HG02981 (cell line): Measurements from ENCODE around the gene IFNA4.
"Not testable (repeated sequence)": the region's sequence is repeated elsewhere in the genome, so short reads cannot be mapped to it uniquely, and the experiment has no call there.

Source experiments
- ATAC-seq: cut with Tn5 transposase; IDR thresholded peaks from one replicate; pipeline ENCODE4 v1.9.1; 2021; ENCODE audit warnings: mild to moderate bottlenecking, moderate library complexity; ENCODE audit not compliant: unreplicated experiment

IFNA4 gene

DNA sequence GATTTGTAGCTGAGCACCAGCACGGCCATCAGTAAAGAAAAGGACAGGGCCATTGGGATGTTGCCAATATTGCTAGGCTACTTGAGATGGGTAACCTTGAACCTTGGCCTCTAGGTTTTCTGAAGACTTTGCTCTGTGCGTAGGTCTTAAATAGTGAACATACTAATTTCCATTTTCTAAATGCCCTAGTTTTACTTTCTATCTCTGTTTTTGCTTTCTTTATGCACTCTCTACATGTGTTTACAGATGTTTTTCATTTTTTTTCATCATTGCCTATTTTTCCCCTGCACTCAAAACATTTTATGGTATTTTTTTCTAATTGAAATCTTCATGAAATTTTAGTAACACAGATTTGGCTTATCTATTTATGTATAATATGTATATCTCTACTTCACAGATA lies 20.8 kb downstream of the IFNA4 start, which contains the start of gene IFNA21:
TSS of gene IFNA21 (minus strand) at position 101 of the 400 bp plus-strand sequence. CDS start at position 53, 48 bp downstream.
- not testable (repeated sequence) for ATAC-seq

DNA sequence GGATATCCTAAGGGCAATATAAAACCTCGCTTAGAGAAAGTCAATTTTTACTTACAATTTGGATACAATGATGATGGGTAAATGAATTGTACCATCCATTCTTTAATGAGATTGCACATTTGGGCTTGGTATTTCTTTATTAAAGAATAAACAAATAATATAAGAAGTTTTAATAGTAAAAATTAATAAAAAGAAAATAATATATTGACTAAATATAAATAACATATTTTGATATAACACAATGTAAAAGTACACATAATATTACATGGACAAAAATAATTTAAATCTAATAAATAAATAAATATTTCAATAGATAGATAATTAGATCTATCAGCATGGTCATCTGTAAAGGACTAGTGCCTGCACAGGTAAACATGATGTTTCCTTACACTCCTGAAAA lies 21.9 kb downstream of the IFNA4 start:
- no peak for ATAC-seq

DNA sequence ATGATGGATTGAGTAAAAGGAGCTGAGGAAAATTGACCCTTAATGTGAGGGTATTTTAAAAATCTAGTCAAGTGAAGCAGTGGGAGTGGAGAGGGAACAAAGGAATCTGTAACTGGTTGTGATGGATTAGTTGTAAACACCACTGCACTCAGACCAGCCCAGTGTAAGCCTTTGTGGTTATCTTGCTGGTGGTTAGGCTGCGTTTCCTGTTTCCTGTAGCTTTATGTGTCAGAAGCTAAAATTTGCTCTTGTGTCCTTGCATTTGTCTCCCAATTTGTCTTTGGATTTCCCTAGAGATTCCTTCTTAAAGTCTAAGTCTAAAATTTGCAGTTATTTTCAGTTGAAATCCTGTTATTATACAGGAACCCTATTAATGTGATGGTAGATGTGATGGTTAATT lies 27.2 kb downstream of the IFNA4 start:
- ATAC-seq, result peak; percentile 92

DNA sequence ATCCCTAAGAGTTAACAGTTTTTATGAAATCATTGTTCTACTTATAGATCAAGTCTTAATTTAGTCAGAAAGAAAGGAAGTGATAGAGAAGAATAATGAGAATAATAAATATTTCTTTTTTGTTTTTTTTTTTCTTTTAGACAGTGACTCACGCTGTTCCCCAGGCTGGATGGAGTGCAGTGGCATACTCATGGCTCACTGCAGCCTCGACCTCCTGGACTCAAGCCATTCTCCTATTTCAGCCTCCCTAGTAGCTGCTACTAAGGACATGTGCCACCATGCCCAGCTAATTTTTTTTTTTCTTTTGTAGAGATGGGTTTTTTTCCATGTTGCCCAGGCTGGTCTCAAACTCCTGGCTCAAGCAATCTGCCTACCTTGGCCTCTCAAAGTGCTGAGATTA lies 31.9 kb downstream of the IFNA4 start:
- ATAC-seq, result no peak

DNA sequence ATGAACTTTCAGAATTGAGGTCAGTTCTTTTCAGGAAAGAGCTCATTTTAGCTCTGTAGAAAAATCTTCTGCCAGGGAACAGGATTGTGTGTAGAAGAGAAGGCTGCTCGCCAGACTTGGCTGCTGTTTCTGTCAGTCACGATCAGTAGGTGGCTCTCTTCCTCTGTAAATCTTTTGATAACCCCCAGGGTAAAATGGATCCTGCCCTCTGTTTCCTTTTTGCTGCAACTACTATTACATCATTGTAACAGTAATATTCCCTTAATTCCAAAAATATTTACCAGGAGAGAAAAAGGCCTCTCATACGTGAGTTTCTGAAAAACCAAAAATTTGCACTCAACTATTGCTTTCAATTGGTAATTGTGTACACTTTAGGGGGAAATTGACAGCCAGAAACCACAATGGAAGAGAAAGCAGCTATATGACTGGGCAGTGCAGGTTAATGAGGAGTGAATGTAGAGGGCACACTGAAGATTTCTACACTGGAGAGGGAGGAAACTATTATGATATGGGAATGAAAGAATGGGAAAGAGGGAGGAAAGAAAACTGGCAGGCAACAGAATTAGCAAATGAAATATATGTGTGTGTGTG lies 33.3 kb downstream of the IFNA4 start:
- ATAC-seq, result peak; percentile 85

DNA sequence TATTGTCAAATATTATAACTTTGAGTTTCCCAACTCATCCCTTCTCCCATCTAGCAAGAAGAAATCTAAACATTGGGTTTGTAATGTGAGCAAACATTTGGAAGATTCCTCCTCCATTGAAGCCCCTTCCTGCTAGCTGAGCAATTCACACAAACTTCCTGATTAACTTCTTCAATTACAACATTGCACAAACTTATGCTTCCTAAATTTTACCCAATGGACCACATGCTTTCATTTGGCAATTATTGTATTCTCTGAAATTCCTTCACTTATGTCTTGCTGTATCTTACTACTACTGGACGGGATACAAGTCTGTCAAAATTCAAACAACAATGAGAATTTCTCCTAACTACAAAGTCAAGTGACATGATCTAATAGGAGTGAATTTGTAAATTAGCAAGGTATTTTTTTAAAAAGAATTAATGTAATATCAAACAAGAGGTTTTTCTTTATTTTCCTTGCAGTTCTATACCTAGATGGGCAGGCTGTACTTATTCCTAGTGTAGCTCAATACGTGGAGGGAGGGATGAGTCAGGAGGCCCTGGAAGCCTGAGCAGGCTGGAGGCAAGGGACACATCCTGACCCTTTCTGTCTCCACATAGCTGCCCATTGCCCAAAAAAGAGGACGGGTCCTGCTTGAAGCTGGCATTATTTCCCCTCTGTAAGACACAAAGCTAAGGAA lies 33.9 kb downstream of the IFNA4 start:
- peak; percentile 14 for ATAC-seq

DNA sequence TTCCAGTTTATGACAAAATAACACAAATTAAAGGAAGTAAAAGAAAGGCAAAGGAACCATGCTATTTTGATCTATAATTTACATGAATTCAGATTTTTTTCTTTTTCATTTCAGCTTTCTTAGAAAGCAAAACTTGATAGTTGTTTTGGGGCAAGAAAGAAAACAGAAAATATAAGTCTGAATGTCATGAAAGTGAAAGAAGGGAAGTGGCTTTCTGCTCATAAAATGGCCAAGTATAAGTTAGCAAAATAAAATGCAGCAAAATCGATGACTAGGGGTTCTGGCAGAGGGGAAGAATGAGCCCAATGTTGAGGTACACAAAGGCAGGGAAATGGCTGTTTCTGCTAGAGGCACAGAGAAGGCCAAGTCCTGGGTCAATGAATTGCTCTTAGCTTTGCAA lies 42.8 kb downstream of the IFNA4 start:
- ATAC-seq, result no peak

DNA sequence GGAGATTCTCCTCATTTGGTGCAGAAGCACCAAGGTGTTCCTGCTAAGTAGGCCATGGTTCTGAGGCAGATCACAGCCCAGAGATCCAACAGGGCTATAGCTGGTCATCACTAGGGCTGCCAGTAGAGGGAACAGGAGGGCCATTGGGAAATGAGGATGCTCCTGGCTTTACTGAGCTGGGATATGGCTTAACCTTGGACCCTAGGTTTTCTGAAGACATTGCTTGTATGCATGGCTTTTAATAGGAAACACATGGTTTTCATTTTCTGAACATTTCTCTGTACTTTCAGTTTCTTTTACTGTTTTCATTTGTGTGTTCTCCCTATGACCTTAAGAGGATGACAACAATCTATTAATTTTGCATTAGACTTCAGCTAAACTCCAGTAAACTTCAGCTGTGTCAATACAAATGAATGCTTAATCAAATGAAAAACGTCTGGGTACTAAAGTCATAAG lies 45.9 kb downstream of the IFNA4 start, which contains the start of gene IFNW1:
TSS of gene IFNW1 (minus strand) at position 406 of the 456 bp plus-strand sequence. CDS start at position 144, 262 bp downstream.
- peak; percentile 41 for ATAC-seq

DNA sequence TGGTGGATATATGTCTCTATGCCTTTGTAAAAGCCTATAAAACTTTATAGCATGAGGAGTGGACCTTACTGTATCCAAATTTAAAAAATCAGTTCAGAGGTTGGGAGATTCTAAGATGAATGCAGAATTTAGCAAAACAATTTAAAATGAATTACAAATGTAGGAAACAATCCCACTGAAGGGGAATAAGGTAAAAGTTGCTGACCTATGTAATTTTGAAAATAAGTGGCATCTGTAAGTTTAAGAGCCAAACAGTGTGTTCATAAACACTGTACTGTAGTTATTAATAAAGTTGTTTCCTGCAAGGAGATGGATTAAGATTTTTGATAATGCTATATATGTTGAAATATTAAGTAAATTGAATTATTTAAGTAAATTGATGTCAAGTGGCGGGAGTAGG lies 50.4 kb downstream of the IFNA4 start:
- ATAC-seq, result no peak
